CD14-positive monocyte (primary cell): ENCODE data around the gene ZNF486. TPM values are rescaled to one million over a fixed set of nuclear protein-coding genes. Genes with fewer than 3 reads are reported as not detected.

Source experiments
- DNase-seq, 3 donors: peaks; one replicate each; pipeline ENCODE4 v3.0.0-alpha.2; 2011 to 2022
- H2AFZ ChIP-seq: 2 replicates; pipeline ENCODE4 v1.6.0; 2012; ENCODE audit warnings: mild to moderate bottlenecking, low read depth, low read length, inconsistent platforms; ENCODE audit not compliant: insufficient read depth, poor library complexity, severe bottlenecking
- H3K27ac ChIP-seq, 2 donors: 1 replicate in 1 of 2; 2 replicates in 1 of 2; pipeline ENCODE4 v1.5.1; 2012 to 2013; ENCODE audit warnings: low read length in 2 of 2, control low read depth in 1 of 2, inconsistent platforms in 1 of 2, low read depth in 1 of 2, mild to moderate bottlenecking in 1 of 2
- H3K27me3 ChIP-seq, 2 donors: one replicate each; pipeline versions ENCODE4 v1.6.0 to v1.6.1; 2011 to 2013; ENCODE audit warnings: low read length in 2 of 2; ENCODE audit not compliant: control insufficient read depth in 2 of 2, insufficient read depth in 2 of 2
- H3K36me3 ChIP-seq, 2 donors: replicated peaks in 1 of 2; 1 replicate in 1 of 2; 2 replicates in 1 of 2; pipeline versions ENCODE4 v1.5.1 to v1.6.1; 2012 to 2013; ENCODE audit warnings: low read length in 2 of 2, control low read depth in 1 of 2, inconsistent platforms in 1 of 2, mild to moderate bottlenecking in 1 of 2; ENCODE audit not compliant: insufficient read depth in 2 of 2, control insufficient read depth in 1 of 2
- H3K4me1 ChIP-seq, 2 donors: 1 replicate in 1 of 2; 2 replicates in 1 of 2; pipeline versions ENCODE4 v1.5.1 to v1.6.1; 2012 to 2013; ENCODE audit warnings: low read length in 2 of 2, control low read depth in 1 of 2, inconsistent platforms in 1 of 2, mild to moderate bottlenecking in 1 of 2, moderate library complexity in 1 of 2; ENCODE audit not compliant: insufficient read depth in 2 of 2, control insufficient read depth in 1 of 2
- H3K4me2 ChIP-seq: replicated peaks from 2 replicates; pipeline ENCODE3; 2012; ENCODE audit warnings: low read length, moderate library complexity, mild to moderate bottlenecking; ENCODE audit not compliant: poor library complexity, severe bottlenecking; ENCODE audit errors: extremely low read depth
- H3K4me3 ChIP-seq, 3 experiments: fragments of 200-600 bp in 1 of 3; sonication (generic) in 1 of 3; replicated peaks in 1 of 3; 1 replicate in 2 of 3; 2 replicates in 1 of 3; pipeline ENCODE4 v1.5.1; 2011 to 2013; ENCODE audit warnings: low read length in 3 of 3, mild to moderate bottlenecking in 3 of 3, control low read depth in 2 of 3, low read depth in 2 of 3, inconsistent platforms in 1 of 3, moderate library complexity in 1 of 3
- H3K79me2 ChIP-seq: 2 replicates; pipeline ENCODE4 v1.6.0; 2012; ENCODE audit warnings: mild to moderate bottlenecking, control low read depth, inconsistent platforms, low read length, moderate library complexity; ENCODE audit not compliant: insufficient read depth
- H3K9ac ChIP-seq: 2 replicates; pipeline ENCODE4 v1.6.0; 2017; ENCODE audit warnings: low read length, mild to moderate bottlenecking; ENCODE audit not compliant: insufficient read depth, poor library complexity, severe bottlenecking
- H3K9me3 ChIP-seq, 2 donors: replicated peaks in 1 of 2; 1 replicate in 1 of 2; 2 replicates in 1 of 2; pipeline versions ENCODE4 v1.5.1 to v1.6.1; 2012 to 2013; ENCODE audit warnings: low read length in 2 of 2, control low read depth in 1 of 2; ENCODE audit not compliant: control insufficient read depth in 1 of 2, insufficient read depth in 1 of 2
- H4K20me1 ChIP-seq: 2 replicates; pipeline ENCODE4 v1.6.0; 2012; ENCODE audit warnings: mild to moderate bottlenecking, low read length, control low read depth, moderate library complexity; ENCODE audit not compliant: insufficient read depth
- H3K27ac Mint-ChIP-seq, 7 donors: one replicate each; pipeline ENCODE4 v1.8.0; 2020; ENCODE audit warnings: mild to moderate bottlenecking in 7 of 7, mixed read lengths in 7 of 7, moderate library complexity in 6 of 7, inconsistent platforms in 2 of 7
- H3K27me3 Mint-ChIP-seq, 3 donors: one replicate each; pipeline ENCODE4 v1.8.0; 2021 to 2022; ENCODE audit warnings: low read depth in 3 of 3, mild to moderate bottlenecking in 3 of 3, mixed read lengths in 3 of 3, moderate library complexity in 3 of 3, inconsistent platforms in 1 of 3
- H3K36me3 Mint-ChIP-seq, 2 donors: one replicate each; pipeline ENCODE4 v1.8.0; 2020; ENCODE audit warnings: mixed read lengths in 2 of 2, inconsistent platforms in 1 of 2, mild to moderate bottlenecking in 1 of 2
- H3K4me1 Mint-ChIP-seq: one replicate; pipeline ENCODE4 v1.8.0; 2020; ENCODE audit warnings: mild to moderate bottlenecking, mixed read lengths
- H3K4me3 Mint-ChIP-seq, 2 donors: one replicate each; pipeline ENCODE4 v1.8.0; 2020; ENCODE audit warnings: mild to moderate bottlenecking in 2 of 2, mixed read lengths in 2 of 2, moderate library complexity in 1 of 2
- H3K9me3 Mint-ChIP-seq, 7 donors: one replicate each; pipeline ENCODE4 v1.8.0; 2020 to 2022; ENCODE audit warnings: mixed read lengths in 7 of 7, mild to moderate bottlenecking in 6 of 7, moderate library complexity in 6 of 7, inconsistent platforms in 2 of 7
- CTCF ChIP-seq: fragments of 200-600 bp; IDR thresholded peaks from one replicate; pipeline ENCODE4 v1.8.0; 2022; ENCODE audit warnings: antibody characterized with exemption, mild to moderate bottlenecking
- WGBS: methylation state at CpG from one replicate; pipeline ENCODE4 v1.1.5; 2013; ENCODE audit warnings: missing lambda C conversion rate; ENCODE audit not compliant: insufficient coverage; 5-methylcytosine and 5-hydroxymethylcytosine counted together
- intact Hi-C, 2 donors: fragments of 100-400 bp; cut with micrococcal nuclease; formaldehyde crosslinking; loops; one replicate each; pipeline versions ENCODE4 v1.15.0 to v1.15.1; 2023
- polyA plus RNA-seq, 3 donors: library from polyadenylated mRNA; depleted of rRNA in 1 of 3; unstranded in 2 of 3; stranded (reverse) in 1 of 3; fragments of 300-500 nt in 2 of 3; fragments of >200 nt in 1 of 3; fragmentation: Illumina TruSeq in 2 of 3; gene quantifications; 1 replicate in 2 of 3; 2 replicates in 1 of 3; pipeline ENCODE4 v1.2.3, GENCODE V29; 2012 to 2021

The ZNF486 gene
- polyA plus RNA-seq, 3 donors: 0.44 to 0.72 (median 0.53) TPM

GRCh38 chr19:20165971-20166592, 932 bp upstream of the ZNF486 start:
- Mint-ChIP-seq H3K4me3 (no peak overlapping the region), H3K4me1 (peaks cover 20% of the 10 kb centered on the region), H3K36me3 (peaks cover 16 to 21% of the 10 kb centered on the region in 2 donors), H3K9me3 (peaks cover 51 to 91% (median 84%) of the 10 kb centered on the region in 7 donors), H3K27me3 (peaks cover 0 to 1% (median under 1%) of the 10 kb centered on the region in 3 donors), H3K27ac (no peak overlapping the region)
- Histone ChIP-seq H3K36me3 (peaks cover 0 to 21% of the 10 kb centered on the region in 2 donors), H4K20me1 (no peaks in the 10 kb centered on the region), H3K27me3 (no peaks in the 10 kb centered on the region), H3K4me2 (no peak overlapping the region), H3K4me3 (no peak overlapping the region), H3K4me1 (peaks cover 11 to 15% of the 10 kb centered on the region in 2 donors), H2AFZ (no peak overlapping the region), H3K9me3 (peaks cover 66 to 72% of the 10 kb centered on the region in 2 donors), H3K27ac (no peak overlapping the region), H3K9ac (no peak overlapping the region), H3K79me2 (peaks cover 11% of the 10 kb centered on the region)
- intact Hi-C loops: no loop called here
- no CpG with 5 or more reads among the region's 7 CpGs for whole genome bisulfite sequencing
- no peak for TF ChIP-seq CTCF
- no peak for DNase-seq

GRCh38 chr19:20167651-20168122, 673 bp downstream of the ZNF486 start:
- Mint-ChIP-seq H3K9me3 (peaks cover 57 to 92% (median 86%) of the 10 kb centered on the region in 7 donors), H3K27ac (peak overlapping the region; percentile 81 to 96 (median 91)), H3K4me1 (peaks cover 19% of the 10 kb centered on the region), H3K27me3 (no peaks in the 10 kb centered on the region), H3K36me3 (peaks cover 29 to 37% of the 10 kb centered on the region in 2 donors), H3K4me3 (peak overlapping the region; percentile 94 to 96)
- intact Hi-C loops: no loop called here
- H3K27me3 ChIP-seq: no peaks in the 10 kb centered on the region
- TF ChIP-seq CTCF: no peak
- H2AFZ ChIP-seq: peak overlapping the region; percentile 84
- H3K4me1 ChIP-seq: peaks cover 10 to 11% of the 10 kb centered on the region in 2 donors
- peaks cover 65 to 72% of the 10 kb centered on the region in 2 donors for H3K9me3 ChIP-seq
- peak overlapping the region; percentile 77 for H3K4me2 ChIP-seq
- H3K27ac ChIP-seq: peak overlapping the region; percentile 65 to 73
- peaks cover 0 to 37% of the 10 kb centered on the region in 2 donors for H3K36me3 ChIP-seq
- peak overlapping the region; percentile 48 to 87 (median 61) for H3K4me3 ChIP-seq
- H4K20me1 ChIP-seq: no peaks in the 10 kb centered on the region
- peaks cover 11% of the 10 kb centered on the region for H3K79me2 ChIP-seq
- no peak for DNase-seq
- H3K9ac ChIP-seq: peak overlapping the region; percentile 75
- WGBS: 36% methylated on average over 11 of the region's 22 CpGs
